Body of pancreas (tissue), 4 donors: Measurements from ENCODE around the gene FBXL5.

Source experiments
- POLR2A ChIP-seq, 3 donors: fragments of 450-650 bp; IDR thresholded peaks; one replicate each; pipeline ENCODE4 v1.6.1; 2016; ENCODE audit warnings: antibody characterized with exemption in 3 of 3, mild to moderate bottlenecking in 2 of 3
- TF ChIP-seq, protein P1 (sequence below), 7 experiments: fragments of 450-650 bp in 4 of 7; fragments of 200-600 bp in 3 of 7; sonication (generic) in 3 of 7; IDR thresholded peaks; one replicate each; pipeline ENCODE4 v1.5.1; 2016 to 2019; ENCODE audit warnings: antibody characterized with exemption in 7 of 7

DNA sequence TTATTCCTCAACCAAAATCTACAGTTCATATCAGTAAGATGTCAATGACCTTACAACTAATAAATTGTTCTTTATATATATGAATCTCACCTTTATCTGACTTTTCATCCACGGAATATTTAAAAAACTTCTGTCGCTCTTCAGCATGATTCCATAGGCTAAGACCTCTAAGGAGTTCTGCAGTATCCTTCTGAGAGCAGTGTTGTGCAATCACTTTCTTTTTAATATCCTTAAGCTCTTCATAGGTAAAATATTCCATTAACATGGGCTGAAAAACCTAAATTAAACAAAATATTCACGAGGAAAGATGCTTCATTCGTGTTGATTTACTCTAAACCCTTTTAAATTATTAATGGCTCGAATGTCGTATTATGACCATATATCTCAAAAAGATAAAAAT is 16.7 kb downstream of the FBXL5 start:
- TF ChIP-seq, protein P1, sequence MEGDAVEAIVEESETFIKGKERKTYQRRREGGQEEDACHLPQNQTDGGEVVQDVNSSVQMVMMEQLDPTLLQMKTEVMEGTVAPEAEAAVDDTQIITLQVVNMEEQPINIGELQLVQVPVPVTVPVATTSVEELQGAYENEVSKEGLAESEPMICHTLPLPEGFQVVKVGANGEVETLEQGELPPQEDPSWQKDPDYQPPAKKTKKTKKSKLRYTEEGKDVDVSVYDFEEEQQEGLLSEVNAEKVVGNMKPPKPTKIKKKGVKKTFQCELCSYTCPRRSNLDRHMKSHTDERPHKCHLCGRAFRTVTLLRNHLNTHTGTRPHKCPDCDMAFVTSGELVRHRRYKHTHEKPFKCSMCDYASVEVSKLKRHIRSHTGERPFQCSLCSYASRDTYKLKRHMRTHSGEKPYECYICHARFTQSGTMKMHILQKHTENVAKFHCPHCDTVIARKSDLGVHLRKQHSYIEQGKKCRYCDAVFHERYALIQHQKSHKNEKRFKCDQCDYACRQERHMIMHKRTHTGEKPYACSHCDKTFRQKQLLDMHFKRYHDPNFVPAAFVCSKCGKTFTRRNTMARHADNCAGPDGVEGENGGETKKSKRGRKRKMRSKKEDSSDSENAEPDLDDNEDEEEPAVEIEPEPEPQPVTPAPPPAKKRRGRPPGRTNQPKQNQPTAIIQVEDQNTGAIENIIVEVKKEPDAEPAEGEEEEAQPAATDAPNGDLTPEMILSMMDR (IDR thresholded peaks at IDR 0.05) = no peak
- no peak for TF ChIP-seq POLR2A (IDR thresholded peaks at IDR 0.05)
